Central memory CD4-positive, alpha-beta T cell (primary cell): Measurements from ENCODE around the gene ERFE.
"Not testable (repeated sequence)": the region's sequence is repeated elsewhere in the genome, so short reads cannot be mapped to it uniquely, and the experiment has no call there.

Source experiments
- DNase-seq: peaks from one replicate; pipeline ENCODE4 v3.0.0; 2022
- total RNA-seq, 3 experiments: gene quantifications; one replicate each; lab custom pipeline; 2026; lab: John Stamatoyannopoulos, UW

The ERFE gene, protein sequence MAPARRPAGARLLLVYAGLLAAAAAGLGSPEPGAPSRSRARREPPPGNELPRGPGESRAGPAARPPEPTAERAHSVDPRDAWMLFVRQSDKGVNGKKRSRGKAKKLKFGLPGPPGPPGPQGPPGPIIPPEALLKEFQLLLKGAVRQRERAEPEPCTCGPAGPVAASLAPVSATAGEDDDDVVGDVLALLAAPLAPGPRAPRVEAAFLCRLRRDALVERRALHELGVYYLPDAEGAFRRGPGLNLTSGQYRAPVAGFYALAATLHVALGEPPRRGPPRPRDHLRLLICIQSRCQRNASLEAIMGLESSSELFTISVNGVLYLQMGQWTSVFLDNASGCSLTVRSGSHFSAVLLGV
- total RNA-seq = 0 to 0.04 (median 0) reads per million in 3 experiments

DNA sequence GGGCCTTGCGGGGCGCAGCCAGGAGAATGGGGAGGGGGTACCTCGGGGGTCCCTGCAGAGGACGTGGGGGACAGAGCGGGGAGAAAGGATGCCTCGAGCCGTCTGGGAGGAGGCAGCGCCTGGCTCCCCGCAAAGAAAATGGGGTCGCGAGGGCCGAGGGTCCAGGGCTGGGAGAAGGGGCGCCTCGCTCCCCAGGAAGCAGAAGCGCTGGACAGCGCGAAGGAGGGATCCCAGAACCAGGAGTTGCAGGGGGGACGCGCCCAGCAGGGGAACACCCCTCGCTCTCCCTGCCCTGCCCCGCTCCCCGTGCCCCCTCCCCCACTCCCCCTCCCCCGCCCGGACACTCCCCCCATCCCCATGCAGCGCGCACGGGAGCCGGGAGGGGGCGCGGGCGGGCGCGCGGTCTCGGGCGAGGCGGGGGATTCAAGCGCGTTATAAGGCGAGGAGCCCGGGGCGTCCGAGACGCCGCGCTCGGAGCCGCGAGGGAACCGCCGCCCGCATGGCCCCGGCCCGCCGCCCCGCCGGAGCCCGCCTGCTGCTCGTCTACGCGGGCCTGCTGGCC, at the start of gene ERFE:
Gene ERFE (plus strand): TSS at position 462 of the 562 bp plus-strand sequence. CDS start 38 bp downstream, at position 500.
- DNase-seq = peak; percentile 29

DNA sequence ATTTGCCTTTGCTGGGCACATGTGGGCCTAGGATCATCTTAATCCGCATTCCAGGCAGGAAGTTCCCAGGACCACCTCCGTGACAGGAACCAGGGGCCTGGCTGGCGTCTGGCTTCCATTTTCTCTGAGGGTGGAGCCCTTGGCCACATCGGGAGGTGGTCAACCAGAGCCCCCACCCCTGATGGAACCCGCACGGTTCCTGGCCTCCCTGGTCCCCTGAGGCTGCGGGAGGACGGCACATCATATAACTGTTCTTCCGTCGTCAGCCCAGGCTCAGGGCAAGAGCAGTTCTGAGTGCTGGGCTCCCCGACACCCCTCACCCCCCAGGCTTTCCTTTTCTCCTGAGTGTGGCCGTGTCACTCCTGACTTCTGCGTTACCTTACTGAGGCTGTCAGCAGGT, 45.2 kb upstream of the ERFE start:
- no peak for DNase-seq

DNA sequence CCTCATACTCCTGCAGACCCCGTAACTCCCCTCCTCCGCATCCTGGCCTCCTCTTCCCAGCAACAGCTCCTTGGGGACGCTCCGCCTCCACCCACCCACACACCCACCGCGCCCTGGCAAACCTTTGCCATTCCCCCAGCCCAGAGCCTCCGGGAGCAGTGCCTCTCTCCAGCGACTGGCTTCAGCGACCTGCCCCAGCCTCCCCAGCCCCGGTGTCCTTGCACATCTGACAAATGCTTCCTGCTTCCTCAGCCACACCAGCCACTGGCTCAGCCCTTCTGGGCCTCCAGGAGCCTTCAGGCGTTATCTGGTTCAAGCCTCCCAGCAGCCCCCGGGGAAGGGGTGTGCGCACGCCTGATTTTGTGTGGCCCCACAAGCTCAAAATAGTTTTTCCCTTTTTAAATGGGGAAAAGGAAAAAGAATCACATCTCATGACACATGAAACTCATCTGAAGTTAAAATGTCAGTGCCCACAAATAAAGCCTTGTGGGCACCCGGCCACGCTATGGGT, 44.4 kb upstream of the ERFE start:
- DNase-seq = no peak

DNA sequence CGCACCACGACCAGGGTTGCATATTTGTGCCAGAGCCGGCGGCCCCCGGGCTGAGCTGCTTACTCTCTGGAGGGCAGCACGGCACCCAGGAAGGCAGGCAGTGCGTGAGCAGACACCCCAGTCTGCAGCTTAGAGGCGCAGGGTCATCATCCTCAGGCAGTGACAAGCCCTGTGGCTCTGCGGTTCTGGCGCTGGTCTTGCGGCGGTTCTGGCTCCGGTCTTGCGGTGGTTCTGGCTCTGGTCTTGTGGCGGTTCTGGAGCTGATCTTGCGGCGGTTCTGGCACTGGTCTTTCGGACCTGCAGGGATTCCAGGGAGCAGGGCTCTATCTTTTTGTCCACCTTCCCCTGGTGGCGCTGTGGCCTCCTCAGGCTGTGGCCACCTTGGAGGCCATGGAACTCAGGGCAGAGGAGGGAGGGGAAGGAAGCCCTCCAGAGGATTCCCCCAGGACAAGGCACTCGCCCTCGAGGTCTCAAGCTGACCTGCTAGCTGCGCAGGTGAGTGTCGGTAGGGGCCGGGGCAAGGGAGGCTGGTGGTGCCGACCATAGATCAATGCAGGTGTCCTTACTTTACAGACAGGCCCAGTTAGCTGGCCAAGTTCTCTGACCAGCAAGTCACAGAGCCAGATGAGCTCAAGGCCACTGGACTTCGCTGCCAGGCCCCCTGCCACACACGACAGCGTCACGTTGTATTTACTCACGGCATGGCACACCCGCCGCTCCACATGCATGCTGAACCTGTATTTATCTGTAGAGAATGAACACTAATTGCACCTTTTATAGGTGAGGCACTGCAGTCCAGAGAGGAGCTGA, 43.7 kb upstream of the ERFE start:
- DNase-seq = no peak

DNA sequence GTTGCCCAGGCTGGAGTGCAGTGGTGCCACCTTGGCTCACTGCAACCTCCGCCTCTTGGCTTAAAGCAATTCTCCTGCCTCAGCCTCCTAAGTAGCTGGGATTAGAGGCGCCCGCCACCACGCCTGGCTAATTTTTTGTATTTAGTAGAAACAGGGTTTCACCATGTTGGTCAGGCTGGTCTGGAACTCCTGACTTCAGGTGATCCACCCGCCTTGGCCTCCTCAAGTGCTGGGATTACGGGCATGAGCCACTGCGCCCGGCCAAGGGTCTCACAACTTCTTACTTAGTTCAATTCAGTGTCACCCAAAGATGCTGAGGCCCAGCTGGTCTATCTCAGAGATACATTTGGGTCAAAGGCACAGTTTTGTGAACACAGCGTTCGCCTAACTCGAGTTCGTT, 43.1 kb upstream of the ERFE start:
- DNase-seq = not testable (repeated sequence)

DNA sequence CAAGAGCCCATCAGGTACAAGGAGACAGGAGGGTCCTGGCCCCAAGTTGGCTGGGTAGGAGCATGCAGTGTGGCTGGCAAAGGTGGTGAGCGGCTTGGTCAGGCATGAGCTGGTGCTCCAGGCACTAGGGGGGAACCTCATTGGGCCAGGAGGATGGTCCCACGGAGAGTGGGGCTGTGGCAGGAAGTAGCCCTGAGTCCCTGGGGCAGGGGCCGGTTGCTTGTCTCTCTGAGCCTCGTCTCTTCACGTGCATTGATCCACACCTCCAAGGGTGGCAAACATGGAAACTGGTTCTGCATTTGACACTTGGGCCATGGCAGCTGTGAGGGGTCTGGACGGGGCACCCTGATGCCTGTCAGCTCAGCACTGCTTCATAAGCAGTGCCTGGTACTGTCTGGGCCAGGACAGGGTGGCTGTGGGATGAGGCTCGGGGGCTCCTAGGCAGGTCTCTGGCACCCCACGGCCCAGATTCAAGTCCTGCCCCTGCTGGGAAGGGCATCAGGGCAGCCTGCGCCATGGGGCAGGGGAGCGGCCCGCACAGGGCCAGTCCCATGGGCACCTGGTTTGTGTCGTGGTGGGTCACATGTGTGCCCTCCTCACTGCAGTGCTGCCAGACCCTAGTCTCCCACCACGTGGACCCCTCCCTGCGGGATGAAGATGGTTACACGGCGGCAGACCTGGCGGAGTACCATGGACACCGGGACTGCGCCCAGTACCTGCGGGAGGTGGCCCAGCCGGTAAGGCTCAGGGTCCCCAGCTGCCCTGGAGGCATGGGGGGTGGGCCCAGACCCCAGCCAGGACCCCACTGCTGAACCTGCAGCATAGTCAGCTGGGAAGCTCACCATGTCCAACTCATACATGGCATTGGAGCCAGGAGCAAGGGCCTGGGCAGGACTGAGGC, 42.2 kb upstream of the ERFE start:
- DNase-seq = no peak

DNA sequence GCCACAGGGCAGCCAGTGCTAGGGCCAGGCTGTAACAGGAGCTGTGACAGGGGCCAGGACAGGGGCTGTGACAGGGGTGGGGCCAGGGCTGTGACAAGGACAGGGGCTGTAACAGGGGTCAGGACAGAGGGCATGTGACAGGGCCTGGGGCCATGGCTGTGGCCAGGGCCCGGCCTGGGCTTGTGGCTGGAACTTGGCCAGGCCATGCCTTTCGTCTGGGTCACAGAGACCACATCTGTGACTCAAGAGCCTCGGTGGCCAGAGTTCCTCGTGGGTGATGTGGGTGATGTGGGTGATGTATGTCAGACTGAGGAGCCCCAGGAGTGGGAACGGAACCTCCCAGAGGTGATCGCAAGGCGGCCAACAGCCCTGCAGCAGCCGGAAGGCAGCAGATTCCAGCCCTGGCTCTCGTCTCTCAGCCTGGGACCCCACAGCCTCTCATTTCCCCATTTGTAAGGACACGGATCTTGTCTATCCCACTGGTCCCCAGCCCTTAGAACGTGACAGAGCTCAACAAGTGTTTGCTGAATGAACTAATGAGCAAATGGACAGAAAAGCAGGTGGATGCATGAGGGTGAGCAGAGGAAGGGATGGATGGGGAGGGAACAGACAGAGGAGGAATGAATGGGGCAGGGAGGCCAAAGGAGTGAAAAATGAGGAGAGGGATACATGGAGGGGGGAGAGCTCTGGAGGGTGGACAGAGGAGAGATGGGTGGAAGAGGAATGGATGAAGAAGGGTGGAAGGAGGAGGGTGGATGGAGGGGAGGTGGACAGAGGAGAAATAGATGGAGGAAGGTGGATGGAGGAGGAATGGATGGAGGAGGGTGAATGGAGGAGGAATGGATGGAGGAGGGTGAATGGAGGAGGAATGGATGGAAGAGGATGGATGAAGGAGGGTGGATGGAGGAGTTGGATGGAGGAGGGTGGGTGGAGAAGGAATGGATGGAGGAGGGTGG, 41.3 kb upstream of the ERFE start:
- no peak for DNase-seq

DNA sequence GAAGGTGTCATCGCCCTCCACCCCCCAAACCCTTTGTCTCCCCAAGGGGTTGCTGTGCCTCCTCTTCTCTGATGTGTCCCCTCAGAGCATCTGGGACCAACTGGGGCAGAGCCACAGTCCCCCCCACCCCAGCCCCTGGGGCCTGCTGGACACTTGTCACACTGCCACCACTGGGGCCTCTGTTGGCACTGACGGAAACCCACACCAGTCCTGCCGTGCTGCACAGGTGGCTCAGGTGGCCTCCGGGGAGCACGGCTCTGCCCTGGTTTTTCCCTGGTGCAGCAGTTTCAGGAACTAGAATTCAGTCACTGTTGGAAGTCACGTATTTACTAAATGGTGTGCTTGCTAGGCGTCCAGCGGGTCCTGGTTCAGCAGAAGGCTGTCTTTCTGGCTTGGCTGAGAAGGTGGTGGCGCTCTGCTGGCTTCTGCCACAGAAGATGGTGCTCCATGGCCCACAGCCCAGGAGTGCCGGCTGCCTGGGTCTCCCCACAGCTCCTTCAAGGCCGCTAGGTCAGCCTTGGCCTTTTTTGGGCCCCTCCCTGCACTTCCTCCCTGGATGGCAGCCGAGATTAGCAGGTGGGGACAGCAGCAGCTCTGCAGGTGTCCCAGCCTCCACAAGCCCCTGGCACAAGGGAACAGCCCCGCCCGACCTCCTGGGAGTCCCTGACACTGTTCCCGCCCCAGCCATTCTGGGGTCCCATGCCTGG, 38.9 kb upstream of the ERFE start:
- no peak for DNase-seq

DNA sequence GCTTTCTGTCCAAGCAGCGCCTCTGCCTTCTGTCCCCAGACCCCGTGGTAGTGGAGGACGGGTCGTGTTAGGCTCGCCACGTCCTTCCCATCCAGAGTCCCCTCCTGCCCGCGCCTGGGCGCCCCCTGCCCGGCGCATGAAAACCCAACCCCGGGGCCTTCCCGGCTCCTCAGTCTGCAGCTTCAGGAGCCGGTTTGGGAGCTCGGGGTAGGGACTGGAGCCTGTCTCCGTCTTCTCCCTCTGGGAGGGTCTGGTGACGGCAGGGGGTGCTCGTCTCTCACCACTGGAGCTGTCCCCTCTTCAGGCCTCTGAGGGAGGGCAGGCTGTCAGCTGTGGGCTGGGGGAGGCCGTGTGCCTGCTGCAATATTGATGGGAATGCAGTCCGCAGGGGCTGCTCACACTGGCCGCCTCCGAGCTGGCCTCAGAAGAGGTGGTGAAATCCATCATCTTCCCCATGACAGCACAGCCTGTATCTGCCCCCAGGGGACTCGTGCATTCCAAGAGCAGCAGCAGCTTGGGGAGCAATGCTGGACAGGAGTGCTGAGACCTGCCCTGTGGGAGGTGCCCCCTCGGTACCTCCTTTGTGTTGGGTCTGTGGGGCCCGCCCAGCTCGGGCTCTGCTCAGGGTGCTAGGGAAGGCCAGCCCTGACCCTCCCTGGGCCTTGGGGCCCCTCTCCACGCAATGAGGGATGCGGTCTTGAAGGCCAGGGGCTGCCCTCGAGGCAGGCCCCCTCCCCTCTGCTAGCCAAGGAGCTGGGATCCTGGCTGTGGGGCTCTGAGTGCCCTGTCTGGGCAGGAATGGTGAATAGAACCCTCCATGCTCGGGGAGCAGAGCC, 38.1 kb upstream of the ERFE start:
- DNase-seq = no peak

DNA sequence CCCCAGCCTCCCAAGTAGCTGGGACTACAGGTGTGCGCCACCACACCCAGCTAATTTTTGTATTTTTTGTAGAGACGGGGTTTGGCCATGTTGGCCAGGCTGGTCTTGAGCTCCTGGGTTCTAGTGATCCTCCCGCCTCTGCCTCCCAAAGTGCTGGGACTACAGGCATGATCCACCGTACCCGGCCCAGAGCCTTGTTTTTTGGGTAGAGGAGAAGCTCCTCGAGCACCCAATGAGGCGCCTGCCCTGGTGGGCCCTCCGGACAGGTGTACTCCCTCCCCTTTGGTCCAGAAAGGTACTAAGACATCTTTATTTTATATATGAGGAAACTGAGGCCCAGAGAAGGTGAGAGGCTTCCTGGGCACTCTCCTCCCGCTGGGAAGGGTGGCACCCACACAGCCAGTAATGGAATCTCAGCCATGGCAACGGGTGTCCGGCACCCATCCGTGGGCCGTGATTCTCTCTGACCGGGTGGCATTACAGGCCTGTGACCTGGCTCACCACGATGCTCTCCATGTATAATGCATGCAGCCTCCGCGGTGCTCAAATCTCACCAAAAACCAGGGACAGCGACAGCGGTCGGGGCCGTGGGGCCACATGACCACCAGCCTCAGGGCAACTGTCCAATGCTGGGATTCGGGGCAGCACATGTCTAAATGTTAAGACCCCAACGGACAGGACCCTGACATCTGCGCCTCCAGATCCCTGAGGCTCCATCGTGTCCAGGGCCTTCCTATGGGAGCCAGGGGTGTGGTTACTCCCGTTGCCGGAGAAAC, 37.1 kb upstream of the ERFE start:
- no peak for DNase-seq

DNA sequence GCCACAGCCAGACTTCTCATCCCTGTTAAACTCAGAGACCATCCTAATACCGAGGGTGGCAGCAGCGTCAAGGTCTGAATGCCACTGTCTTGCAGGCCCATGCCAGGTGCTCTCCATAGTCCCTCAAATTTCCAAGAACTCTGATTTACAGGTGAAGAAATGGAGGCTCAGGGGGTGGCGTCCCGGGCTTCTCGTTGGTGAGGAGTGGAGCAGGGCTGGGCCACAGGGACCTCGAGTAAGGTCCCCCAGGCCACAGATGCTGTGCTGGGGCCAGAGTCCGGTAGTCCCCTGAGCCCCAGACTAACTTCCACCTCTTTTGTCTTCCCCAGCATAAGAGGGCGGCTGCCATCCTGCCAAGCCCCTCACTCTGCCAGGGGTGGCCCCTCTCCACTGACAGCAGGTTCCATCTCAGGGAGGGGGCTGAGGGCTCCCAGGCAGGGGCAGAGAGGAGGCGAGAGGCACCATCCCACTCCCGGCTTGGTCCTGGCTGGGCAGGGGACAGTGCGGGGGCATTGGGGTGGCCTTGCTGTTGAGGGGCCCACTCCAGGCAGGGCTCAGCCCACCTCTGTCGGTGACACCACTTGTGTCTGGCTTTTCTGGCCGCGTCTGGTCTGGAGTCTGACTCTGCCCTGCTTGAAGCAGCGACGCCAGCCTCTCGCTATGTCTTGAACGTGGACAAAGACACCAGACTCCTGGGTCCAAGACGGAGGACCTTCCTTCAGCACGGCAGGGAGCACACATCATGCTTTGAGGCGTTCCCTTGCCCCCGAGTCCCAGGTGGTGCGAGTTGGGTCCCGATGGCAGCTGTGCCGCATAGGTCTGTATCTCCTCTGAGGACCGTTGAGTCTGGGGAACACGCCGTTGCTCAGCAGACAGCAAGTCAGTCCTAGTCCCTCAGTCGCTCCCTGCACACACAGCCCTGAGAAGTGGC, 36.2 kb upstream of the ERFE start:
- no peak for DNase-seq

DNA sequence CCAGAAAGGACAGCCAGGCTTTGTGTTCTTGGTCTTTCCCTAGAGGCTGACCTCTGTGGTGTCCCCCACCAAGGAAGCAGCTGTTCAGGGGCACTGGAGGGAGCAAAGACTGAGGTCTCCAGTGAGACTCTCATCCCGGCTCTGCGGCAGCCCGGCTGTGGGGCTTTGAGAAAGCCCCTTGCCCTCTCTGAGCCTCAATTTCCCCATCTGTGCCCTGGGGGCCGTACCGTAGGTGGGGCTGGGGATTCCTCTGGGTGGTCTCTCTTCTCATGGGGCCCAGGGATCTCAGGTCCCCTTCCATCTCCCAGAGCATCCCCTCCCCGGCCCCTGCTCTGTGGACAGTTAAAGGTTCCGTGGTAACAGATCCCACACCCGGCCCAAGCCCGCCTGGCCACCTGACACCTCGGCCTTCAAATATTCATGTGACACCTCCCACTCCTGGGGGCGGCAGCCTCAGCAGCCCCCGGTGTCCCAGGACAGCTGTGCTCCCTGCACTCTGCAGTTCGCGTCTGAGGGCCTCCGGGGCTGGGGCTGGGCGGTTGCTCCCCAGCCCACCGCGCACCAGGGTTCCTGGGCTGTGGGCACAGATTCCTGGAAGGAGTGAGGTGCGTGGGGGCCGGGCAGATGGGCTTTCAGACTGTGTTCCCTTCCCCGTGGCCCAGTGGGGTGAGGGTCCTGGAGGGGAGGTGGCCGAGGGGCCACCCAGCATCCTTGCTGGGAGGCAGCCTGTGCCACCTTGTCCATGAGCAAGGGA, 35.4 kb upstream of the ERFE start:
- DNase-seq = no peak

DNA sequence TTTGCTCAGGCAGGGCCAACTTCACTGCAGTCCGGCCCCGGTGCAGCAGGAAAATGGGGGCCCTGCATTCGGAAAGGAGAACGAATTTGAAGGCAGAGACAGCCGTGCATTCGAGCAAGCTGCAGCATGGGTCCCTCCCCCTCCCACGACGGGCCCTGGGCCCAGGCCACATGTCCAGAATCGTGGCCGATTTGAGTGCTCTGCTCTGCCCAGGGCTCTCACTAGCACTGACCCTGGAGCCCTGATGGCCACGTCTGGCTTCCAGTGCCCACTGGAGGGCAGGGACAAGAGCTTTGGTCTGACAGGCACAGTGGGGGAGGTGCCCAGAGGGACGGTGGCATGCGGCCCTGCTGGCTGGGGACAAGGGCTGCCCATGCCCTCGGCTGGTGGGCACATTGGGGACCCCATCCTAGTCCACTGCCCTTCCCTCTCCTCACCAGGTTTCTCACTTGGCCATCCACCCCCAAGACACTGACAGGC, 34.7 kb upstream of the ERFE start:
- DNase-seq = no peak

DNA sequence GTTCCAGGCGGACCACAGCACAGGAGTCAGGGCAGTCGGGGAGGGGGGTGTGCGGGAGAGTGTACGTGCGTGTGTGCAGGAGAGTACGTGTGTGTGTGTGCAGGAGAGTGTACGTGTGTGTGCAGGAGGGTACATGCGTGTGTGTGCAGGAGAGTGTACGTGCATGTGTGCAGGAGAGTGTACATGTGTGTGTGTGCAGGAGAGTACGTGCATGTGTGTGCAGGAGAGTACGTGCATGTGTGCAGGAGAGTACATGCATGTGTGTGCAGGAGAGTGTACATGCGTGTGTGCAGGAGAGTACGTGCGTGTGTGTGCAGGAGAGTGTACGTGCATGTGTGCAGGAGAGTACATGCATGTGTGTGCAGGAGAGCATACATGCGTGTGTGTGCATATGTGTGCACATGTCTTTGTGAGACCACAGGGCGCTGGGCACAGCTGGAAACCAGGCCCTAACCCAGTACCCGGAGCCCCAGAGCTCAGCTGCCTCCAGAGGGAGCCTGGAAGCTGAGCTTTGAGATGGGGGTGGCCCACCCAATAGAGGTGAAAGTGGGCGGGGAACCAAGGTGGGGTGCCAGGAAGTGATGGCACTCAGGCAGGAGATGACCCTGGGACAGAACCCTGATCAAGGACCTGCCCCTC, 34.2 kb upstream of the ERFE start:
- DNase-seq = no peak

DNA sequence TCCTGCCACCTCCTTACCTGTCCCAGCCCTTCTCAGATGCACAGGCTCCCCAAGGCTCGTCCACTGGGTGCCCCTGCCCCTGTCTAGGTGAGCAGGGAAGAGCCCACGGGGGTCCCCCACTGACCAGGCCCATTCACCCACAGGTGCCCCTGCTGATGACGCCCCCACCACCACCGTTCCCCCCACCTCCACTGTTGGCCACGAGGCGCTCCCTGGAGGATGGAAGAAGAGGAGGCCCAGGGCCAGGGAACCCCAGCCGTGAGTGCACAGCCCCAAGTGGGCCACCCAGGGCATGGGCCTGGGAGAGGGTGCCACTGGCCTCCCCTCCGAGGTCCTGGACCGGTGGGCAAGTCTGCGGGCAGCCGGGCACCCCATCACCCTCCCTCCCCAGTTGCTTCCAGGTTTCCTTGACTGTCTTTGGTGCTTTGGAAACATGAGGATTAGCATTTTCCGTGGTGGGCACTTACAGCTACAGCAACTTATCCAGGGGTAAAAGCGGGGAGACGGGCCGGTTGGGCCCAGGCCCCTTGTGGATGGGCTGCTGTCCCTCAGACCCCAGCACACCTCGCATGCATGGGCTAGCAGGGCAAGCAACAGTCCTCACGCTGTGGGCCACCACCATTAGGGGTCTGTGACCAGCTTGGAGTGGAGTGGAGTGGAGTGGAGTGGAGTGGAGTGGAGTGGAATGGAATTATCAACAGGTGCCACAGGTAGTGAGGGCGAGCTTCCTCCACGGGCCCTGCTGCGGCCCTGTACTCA, 33.5 kb upstream of the ERFE start:
- DNase-seq = no peak
